ENCODE data around the gene LTA4H. TPM values are rescaled to one million over a fixed set of nuclear protein-coding genes. Genes with fewer than 3 reads are reported as not detected.

LTA4H gene
- total and polyA plus RNA-seq, 4 donors: 145 to 262 (median 172) TPM

GRCh38 chr12:96077081-96077480 lies 41.7 kb upstream of the LTA4H start:
- 88 to 91% methylated on average over 6 of the region's 6 CpGs for WGBS, 2 donors
- Histone ChIP-seq H3K4me3 (no peak overlapping the region), H3K9ac (ENCODE audit: insufficient read depth in 1 of 2, low read length in 2 of 2) (no peak overlapping the region), H3K27me3 (ENCODE audit: control insufficient read depth in 3 of 3, insufficient read depth in 3 of 3, low read length in 2 of 3) (no peaks in the 10 kb centered on the region), H3K9me3 (ENCODE audit: control insufficient read depth in 4 of 4, insufficient read depth in 3 of 4, low read length in 3 of 4) (no peaks in the 10 kb centered on the region), H3K27ac (ENCODE audit: low read depth in 1 of 2, low read length in 1 of 2) (no peak overlapping the region), H3K36me3 (ENCODE audit: control insufficient read depth in 4 of 4, insufficient read depth in 4 of 4, low read length in 4 of 4) (no peaks in the 10 kb centered on the region), H3K4me1 (ENCODE audit: control insufficient read depth in 5 of 5, insufficient read depth in 5 of 5, low read length in 5 of 5) (peaks cover 0 to 16% (median 5%) of the 10 kb centered on the region in 5 donors)
- DNase-seq: no peak
- no peak for ATAC-seq (ENCODE audit: insufficient read depth, low FRiP score)
- no peak for TF ChIP-seq CTCF (IDR thresholded peaks at IDR 0.05; ENCODE audit: control extremely low read depth, extremely low read depth)

- DNase-seq (no peak), ATAC-seq (ENCODE audit: insufficient read depth, low FRiP score) (no peak)
- Histone ChIP-seq H3K9ac (ENCODE audit: insufficient read depth in 1 of 2, low read length in 2 of 2) (no peak overlapping the region), H3K27ac (ENCODE audit: low read depth in 1 of 2, low read length in 1 of 2) (no peak overlapping the region), H3K36me3 (ENCODE audit: control insufficient read depth in 4 of 4, insufficient read depth in 4 of 4, low read length in 4 of 4) (no peaks in the 10 kb centered on the region), H3K4me1 (ENCODE audit: control insufficient read depth in 5 of 5, insufficient read depth in 5 of 5, low read length in 5 of 5) (peaks cover 0 to 16% (median 5%) of the 10 kb centered on the region in 5 donors), H3K9me3 (ENCODE audit: control insufficient read depth in 4 of 4, insufficient read depth in 3 of 4, low read length in 3 of 4) (no peaks in the 10 kb centered on the region), H3K27me3 (ENCODE audit: control insufficient read depth in 3 of 3, insufficient read depth in 3 of 3, low read length in 2 of 3) (no peaks in the 10 kb centered on the region), H3K4me3 (no peak overlapping the region)
- 84 to 91% methylated on average over 2 of the region's 2 CpGs for WGBS, 2 donors
- TF ChIP-seq CTCF (IDR thresholded peaks at IDR 0.05; ENCODE audit: control extremely low read depth, extremely low read depth): no peak
Observed at GRCh38 chr12:96075560-96075959, 40.2 kb upstream of the LTA4H start.

GRCh38 chr12:96073346-96074330 lies 38.3 kb upstream of the LTA4H start:
- DNase-seq: peak in 1 of 3 donors; percentile 52

More at GRCh38 chr12:96073346-96074330, 38.3 kb upstream of the LTA4H start:
- WGBS, 2 donors: 47 to 60% methylated on average over 7 of the region's 7 CpGs
- no peak for TF ChIP-seq CTCF (IDR thresholded peaks at IDR 0.05; ENCODE audit: control extremely low read depth, extremely low read depth)
- Histone ChIP-seq H3K36me3 (ENCODE audit: control insufficient read depth in 4 of 4, insufficient read depth in 4 of 4, low read length in 4 of 4) (no peaks in the 10 kb centered on the region), H3K9me3 (ENCODE audit: control insufficient read depth in 4 of 4, insufficient read depth in 3 of 4, low read length in 3 of 4) (no peaks in the 10 kb centered on the region), H3K4me1 (ENCODE audit: control insufficient read depth in 5 of 5, insufficient read depth in 5 of 5, low read length in 5 of 5) (peaks cover 0 to 10% (median 5%) of the 10 kb centered on the region in 5 donors), H3K27ac (ENCODE audit: low read depth in 1 of 2, low read length in 1 of 2) (no peak overlapping the region), H3K9ac (ENCODE audit: insufficient read depth in 1 of 2, low read length in 2 of 2) (no peak overlapping the region), H3K27me3 (ENCODE audit: control insufficient read depth in 3 of 3, insufficient read depth in 3 of 3, low read length in 2 of 3) (no peaks in the 10 kb centered on the region), H3K4me3 (no peak overlapping the region)
- no peak for ATAC-seq (ENCODE audit: insufficient read depth, low FRiP score)

Measured in lung (tissue), 12 donors.